G401 (cell line): ENCODE results near the gene TRPC4AP. TPM values are rescaled to one million over a fixed set of nuclear protein-coding genes. Genes with fewer than 3 reads are reported as not detected.
A peak's percentile ranks its signal among the peaks of the same experiment; 100 is the strongest.

ENCODE experiments used
- DNase-seq: peaks from one replicate; pipeline ENCODE4 v3.0.0-alpha.2; 2015; ENCODE audit warnings: low spot score
- in situ Hi-C: cut with HindIII; loops from 2 replicates; pipeline ENCODE4 v1.10.0; 2016; ENCODE audit warnings: low sequenced_read_pairs, mixed read lengths
- total RNA-seq: library from RNA; depleted of rRNA; stranded (reverse); fragments of >200 nt; shearing (Covaris generic); gene quantifications from 2 replicates; pipeline ENCODE4 v1.2.3, GENCODE V29; 2014

The TRPC4AP gene
- total RNA-seq, 1 experiment from 2014 or later: 90.3 TPM

GRCh38 chr20:34982270-34983088 is 110.1 kb downstream of the TRPC4AP start:
- no peak for DNase-seq
- in situ Hi-C loops: no loop called here

GRCh38 chr20:34980543-34981233 is 111.9 kb downstream of the TRPC4AP start:
- in situ Hi-C loops: no loop called here
- peak; percentile 36 for DNase-seq

GRCh38 chr20:34979366-34980153 is 113.0 kb downstream of the TRPC4AP start:
- no peak for DNase-seq
- in situ Hi-C loops: no loop called here

- no peak for DNase-seq
- in situ Hi-C loops: no loop called here
Observed at GRCh38 chr20:34978092-34978744, 114.4 kb downstream of the TRPC4AP start.

GRCh38 chr20:34977365-34978091 is 115.1 kb downstream of the TRPC4AP start:
- no peak for DNase-seq
- in situ Hi-C loops: no loop called here

GRCh38 chr20:34976286-34976685 is 116.3 kb downstream of the TRPC4AP start:
- no peak for DNase-seq
- in situ Hi-C loops: no loop called here

GRCh38 chr20:34974246-34974645 is 118.4 kb downstream of the TRPC4AP start:
- DNase-seq: no peak
- in situ Hi-C loops: no loop called here

- no peak for DNase-seq
- in situ Hi-C loops: no loop called here
Observed at GRCh38 chr20:34971561-34972235, 120.9 kb downstream of the TRPC4AP start.

- DNase-seq: no peak
- in situ Hi-C loops: no loop called here
Observed at GRCh38 chr20:34970846-34971560, 121.6 kb downstream of the TRPC4AP start.

- in situ Hi-C loops: no loop called here
- DNase-seq: no peak
Observed at GRCh38 chr20:34970193-34970840, 122.3 kb downstream of the TRPC4AP start.

- no peak for DNase-seq
- in situ Hi-C loops: no loop called here
Observed at GRCh38 chr20:34968042-34968775, 124.4 kb downstream of the TRPC4AP start.

- in situ Hi-C loops: no loop called here
Observed at GRCh38 chr20:34967421-34967820, 125.2 kb downstream of the TRPC4AP start.

GRCh38 chr20:34965051-34965450 is 127.6 kb downstream of the TRPC4AP start:
- in situ Hi-C loops: no loop called here
- no peak for DNase-seq

More at GRCh38 chr20:34967421-34967820, 125.2 kb downstream of the TRPC4AP start:
- DNase-seq: no peak

GRCh38 chr20:34964486-34964885 is 128.1 kb downstream of the TRPC4AP start:
- in situ Hi-C loops: no loop called here

GRCh38 chr20:34956751-34957472 is 135.7 kb downstream of the TRPC4AP start:
- DNase-seq: peak; percentile 20
- in situ Hi-C loops: no loop called here

More at GRCh38 chr20:34964486-34964885, 128.1 kb downstream of the TRPC4AP start:
- no peak for DNase-seq

- in situ Hi-C loops: no loop called here
- no peak for DNase-seq
Observed at GRCh38 chr20:34956041-34956458, 136.6 kb downstream of the TRPC4AP start.
